HG03460 (cell line): ENCODE data around the gene NDST3.
A peak's percentile ranks its signal among the peaks of the same experiment; 100 is the strongest.
"Not testable (repeated sequence)": the region's sequence is repeated elsewhere in the genome, so short reads cannot be mapped to it uniquely, and the experiment has no call there.

Source experiments
- ATAC-seq: cut with Tn5 transposase; IDR thresholded peaks from one replicate; pipeline ENCODE4 v1.9.1; 2021; ENCODE audit not compliant: unreplicated experiment

The NDST3 gene

DNA sequence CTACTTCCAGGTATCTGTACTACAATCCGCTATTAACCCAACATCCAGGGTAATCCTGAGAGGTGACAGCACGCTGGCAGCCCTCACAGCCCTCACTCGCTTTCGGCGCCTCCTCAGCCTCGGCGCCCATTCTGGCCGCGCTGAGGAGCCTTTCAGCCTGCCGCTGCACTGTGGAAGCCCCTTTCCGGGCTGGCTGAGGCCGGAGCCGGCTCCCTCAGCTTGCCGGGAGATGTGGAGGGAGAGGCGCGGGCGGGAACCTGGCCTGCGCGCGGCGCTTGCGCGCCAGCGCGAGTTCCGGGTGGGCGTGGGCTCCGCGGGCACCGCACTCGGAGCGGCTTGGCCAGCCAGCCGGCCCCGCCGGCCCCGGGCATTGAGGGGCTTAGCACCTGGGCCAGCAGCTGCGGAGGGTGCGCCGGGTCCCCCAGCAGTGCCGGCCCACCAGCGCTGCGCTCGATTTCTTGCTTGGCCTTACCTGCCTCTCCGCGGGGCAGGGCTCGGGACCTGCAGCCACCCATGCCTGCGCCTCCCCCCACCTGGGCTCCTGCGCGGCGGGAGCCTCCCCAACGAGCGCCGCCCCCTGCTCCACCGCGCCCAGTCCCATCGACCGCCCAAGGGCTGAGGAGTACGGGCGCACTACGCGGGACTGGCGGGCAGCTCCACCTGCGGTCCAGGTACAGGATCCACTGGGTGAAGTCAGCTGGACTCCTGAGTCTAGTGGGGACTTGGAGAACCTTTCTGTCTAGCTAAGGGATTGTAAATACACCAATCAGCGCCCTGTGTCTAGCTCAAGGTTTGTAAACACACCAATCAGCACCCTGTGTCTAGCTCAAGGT, 231.2 kb downstream of the NDST3 start:
- no peak for ATAC-seq

DNA sequence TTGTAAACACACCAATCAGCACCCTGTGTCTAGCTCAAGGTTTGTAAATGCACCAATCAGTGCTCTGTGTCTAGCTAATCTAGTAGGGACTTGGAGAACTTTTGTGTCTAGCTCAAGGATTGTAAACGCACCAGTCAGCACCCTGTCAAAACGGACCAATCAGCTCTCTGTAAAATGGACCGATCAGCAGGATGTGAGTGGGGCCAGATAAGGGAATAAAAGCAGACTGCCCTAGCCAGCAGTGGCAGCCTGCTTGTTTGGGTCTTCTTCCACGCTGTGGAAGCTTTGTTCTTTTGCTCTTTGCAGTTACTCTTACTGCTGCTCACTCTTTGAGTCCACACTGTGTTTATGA, 231.8 kb downstream of the NDST3 start:
- ATAC-seq = not testable (repeated sequence)

DNA sequence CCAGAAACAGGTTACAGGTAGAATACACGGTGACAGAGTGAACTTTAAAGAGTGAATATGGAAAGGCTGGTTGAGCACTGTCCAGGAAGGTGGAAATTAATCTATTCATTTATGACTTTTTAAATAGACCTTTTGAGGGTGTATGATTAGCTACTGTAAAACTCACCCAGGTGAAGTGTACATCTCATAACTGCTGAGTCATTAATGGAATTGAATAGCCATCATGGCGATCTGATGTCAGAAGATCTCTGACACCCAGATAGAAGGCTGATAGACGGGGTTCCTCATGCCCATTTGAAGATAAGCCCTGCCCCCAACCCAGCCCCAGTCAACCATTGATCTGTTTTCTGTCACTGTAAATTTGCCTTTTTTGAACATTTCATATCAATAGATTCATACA, 234.5 kb downstream of the NDST3 start:
- no peak for ATAC-seq

DNA sequence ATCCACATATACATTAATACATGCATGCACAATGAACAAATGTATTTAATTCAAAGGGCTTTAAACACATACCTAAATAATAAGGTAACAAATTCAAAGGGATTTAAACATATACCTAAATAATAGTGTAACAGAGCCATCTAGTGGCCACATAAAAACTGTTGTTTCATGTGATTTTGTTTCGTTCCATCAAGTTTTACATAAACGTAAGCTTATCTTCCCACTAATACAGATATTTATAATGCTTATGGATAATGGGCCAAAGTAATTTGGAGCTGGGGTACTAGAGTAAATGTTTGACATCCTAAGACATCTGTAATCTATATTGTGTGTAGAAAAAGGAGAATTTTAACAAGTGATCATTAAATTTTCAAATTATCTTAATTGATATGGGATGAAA, 236.2 kb downstream of the NDST3 start:
- ATAC-seq = no peak

DNA sequence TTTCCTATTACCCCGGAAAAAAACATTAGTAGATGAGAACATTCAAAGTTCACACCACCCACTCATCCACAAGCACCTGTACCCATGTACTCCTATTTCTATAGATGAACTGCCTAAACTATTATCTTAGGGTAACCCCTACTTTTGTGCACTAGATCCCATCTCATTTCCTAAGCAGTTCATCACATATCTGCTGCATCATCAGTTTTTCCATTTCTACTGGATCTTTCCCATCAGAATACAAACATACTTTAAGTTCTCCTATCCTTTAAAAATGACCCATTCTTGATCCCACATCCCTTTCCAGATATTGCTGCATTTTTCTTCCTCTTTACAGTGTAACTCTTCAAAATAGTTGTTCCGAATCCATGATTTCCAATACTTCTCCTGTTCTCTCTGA, 237.5 kb downstream of the NDST3 start:
- ATAC-seq = no peak

DNA sequence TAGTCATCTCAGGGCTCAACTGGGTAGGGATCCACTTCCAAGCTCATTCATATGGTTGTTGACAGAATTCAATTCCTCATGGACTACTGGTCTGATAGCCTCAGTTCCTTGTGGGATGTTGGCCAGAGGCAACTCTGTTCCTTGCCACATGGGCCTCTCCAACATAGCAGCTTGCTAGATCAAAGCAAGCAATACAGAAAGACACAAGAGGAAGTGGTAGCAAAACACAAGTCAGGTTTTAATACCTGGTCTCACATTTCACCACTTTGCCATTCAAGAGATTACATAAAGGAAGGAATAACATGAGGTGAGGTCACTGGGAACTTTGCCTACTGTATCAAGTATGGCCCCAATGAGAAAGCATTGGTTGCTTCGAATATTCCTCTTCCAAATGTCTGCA, 239.4 kb downstream of the NDST3 start:
- no peak for ATAC-seq

DNA sequence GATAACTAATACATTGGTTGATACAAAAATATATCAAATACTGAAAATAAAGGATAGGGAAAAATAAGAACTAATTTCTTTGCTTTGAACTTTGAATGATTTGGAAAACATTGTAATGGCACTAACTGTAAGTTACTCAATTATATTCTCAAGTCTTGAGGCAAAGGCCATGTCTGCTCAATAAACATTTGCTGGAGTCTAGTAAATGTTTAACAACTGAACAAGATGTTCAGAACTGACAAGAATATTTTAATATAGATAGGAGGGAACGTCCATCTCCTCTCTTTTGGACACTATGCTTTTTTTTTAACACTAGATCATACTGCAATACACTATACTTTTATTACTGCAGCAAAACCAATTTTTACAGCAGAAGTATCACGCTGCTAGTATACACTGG, 242.3 kb downstream of the NDST3 start:
- no peak for ATAC-seq

DNA sequence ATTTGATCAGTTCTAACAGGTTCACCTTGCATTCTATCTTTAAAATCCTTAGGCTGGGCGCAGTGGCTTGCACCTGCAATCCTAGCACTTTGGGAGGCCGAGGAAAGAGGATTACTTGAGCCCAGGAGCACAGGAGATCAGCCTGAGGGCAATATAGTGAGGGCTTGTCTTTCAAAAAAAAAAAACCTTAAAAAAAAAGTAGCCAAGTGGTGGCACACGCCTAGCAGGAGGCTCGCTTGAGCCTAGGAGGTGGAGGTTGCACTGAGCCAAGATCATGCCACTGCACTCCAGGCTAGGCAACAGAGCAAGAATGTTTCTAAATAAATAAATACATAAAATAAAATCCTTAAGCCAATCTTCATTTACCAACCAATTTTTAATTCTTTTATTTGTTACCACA, 243.0 kb downstream of the NDST3 start:
- ATAC-seq = no peak

DNA sequence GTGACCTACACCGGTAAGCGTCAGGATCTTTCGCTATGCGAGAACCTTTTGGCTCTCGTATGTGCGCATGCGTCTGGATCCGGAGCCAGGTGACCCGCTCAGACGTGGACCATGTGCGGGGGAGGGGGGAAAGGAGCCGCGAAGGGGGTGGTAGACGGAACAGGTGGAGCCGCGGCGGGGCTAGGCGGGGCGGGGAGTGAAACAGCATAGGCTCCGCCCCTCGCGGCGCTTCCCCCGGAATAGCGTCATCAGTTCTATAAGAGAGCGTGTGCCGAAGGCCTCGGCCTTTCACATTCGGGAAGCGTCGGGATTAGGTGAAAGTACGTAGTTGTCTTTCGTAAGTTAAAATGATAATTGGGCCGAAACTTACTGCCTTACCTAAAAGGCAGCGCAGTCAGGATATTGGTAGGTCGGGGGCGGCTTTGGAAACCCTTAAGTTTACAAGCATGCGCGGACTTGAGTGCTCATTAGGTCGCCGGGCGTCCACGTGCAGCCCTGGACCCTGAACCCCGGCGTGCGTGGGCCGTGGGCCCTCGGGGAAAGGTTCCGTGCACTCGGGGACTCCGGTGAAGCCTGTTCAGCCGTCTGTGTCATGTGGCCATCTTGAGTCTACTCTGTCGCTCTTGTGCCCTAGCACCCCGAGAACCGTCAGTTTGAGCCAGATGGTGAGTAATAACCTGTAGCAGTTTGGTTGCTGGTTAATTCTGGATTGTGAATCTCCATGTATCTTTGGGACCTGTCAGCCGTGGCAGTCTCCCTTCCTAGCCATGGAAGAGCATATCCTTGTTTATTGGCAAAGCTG, 244.4 kb downstream of the NDST3 start:
- ATAC-seq = peak; percentile 90

DNA sequence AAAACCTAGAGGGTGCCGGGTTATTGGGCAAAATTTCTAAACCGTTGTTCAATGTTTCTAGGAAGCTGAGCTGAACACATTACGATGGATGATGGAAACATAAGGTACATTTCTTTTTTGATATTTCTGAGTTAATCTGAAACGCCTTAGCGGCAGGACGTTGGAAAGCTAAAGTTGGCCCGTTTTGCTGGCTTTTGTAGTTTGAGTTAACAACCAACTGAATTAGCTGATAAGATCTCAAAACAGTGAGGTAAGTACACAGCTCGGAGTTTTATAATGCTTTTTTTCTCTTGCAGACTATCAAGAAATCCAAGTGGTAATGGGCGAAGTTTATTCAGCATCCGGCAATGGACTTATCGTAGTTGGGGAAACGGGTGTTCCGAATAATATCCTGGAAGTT, 245.0 kb downstream of the NDST3 start:
- ATAC-seq = no peak

DNA sequence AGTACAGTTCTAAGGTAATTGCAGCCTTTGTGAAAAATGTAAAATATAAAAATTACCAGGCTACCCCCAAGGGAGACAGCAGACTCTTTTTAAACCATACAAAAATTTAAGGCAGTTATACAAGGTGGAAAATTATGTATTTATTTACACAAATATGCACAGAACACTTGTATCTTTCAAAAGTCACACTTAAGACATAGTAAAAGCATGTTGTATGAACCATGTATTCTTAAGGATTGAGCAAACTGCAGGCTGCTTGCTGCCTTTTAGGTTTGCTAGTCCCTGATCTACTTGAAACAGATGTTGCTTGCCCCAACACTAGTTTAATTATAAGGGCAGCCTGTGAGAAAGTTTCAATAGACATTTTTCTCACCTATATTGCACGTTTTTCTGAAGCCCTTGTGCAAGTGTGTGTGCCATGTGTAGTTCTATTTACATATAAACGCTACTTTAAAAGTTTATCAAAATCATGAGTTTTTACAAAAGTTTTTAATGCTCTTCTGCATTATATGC, 245.7 kb downstream of the NDST3 start:
- ATAC-seq = no peak

DNA sequence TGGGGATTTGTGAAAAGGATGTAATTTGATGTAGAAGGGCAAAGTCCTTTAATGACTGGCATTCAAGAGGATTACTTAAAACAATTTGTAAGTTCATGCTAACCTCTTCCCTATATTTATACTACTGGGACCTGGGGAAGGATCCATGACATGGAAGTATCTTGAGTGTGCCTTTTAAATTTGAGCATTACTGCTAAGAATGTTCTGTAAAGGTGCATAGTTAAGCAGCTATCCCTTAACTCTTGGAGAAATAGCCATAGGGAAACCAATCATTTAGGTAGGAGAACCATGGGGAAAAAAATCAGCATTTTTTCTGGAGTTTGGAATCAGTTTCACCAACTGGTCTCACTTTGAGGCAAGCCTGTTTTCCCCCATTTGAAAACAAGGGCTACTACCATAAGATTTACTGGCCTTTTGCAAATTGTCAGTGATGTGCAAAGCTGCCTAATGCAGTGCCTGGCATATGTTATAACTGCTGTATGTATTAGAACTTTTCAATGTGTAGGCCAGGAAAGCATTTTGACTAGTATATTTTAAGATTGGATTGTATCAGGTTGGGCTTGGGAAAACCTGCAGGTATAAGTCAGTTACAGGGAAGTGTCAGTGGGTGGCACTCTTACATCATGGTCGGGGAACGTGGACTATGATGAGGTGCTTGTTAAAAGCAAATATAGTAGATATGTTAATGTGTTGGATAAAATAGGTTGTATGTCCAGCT, 246.4 kb downstream of the NDST3 start:
- ATAC-seq = peak; percentile 22

DNA sequence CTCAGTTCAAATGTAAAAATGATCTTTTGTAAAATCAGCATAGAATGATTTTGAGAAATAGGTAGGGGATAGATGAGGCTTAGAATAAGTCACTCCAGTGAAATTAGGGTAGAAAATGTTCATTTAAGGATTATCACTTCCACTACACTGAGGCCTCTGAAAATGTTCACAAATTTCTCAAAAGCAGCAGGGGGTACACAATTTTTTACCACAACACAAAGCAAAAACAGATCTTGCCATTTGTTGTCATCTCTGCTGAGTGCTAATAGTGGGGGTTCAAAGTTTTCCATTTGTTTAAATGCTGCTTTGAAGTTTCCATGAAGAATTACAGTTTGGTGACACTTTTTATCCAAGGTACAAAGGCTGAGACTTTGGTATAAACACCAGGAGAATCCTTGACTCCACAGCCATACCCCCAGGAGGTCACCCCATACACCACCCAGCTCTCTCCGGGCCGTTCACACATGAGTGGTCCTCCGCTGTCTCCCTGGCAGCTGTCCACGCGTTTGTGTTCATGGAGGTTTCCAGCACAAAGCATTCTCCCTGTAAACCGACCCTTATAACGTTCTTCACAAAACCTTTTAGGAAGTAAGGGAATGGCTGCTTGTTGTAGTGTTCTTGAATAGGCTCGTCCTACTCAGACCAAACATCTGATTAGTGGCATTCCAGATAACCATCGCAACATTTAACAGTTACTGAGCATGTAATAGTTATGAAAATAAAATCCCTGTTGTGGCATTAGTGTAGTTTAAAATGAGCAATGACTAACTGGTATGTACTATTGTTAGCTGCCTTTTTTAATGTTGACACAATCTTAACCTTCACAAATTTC, 247.5 kb downstream of the NDST3 start:
- ATAC-seq = no peak

DNA sequence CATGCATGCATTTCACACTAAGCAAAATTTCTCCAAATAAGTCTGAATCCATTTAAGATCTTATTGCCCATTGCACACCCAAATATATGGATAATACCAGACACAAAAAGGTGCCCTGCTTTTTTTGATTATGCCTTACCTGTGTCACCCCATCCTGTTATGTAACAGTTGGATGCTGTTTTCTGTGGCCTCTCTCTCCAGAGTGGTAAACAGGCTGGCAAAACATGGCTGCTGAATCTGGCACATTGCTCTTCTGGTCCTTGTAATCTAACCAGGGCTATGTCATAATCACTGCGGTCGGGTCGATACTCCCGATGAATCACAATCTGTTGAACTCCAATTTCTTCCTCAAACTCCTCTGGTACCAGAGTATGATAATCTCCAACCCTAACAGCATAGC, 248.4 kb downstream of the NDST3 start:
- no peak for ATAC-seq

DNA sequence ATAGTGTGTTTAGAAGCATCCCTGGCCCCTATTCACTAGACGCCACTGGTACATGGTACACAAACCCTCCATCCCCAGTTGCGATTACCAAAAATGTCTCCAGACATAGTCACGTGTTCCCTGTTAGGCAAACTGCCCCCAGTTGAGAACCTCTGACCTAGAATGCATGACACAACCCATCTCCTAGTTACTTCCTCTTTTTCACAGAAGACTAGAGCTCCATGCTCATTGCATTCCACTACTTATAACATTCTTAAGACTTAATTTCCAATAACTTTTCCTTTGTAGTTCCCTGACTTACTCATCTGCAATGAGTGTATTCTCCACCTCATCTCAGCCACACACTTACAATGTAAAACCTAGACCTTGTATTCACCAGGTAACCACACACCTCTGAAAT, 249.9 kb downstream of the NDST3 start:
- ATAC-seq = peak; percentile 46

DNA sequence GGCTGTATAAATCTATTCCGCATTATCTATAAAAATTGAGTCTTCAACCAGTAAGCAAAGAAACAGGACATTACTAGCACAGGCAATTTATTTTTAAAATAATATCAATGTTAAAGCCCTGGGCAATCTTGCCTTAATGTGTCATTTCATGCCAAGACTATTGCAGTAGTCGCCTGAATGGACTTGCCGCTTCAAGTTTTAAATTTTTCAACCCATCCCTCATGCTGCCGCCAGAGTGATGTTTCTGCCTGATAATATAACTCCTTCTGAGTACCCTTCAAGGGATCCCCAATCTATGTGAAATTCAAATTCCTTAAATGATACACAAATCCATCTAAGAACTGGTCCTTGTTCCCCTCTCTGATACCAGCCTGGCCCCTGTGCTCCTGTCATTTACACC, 251.6 kb downstream of the NDST3 start:
- no peak for ATAC-seq

DNA sequence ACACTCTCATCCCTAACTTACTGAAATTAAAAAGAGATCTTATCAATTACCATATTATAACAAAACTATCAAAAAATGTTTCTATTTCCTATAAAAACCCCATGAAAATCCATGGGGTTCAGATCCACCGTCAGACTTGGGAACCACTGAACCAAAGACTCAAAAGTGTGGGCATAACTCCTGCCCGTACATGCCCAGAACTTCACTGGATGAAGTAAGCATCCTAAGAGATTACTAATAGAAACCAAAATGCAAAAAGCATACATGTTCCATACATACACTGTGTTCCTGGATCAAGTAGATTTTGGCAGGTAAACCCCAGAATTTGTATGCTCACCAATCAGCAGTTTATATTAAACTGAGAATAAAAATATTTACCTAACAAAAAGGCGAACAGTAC, 252.4 kb downstream of the NDST3 start:
- no peak for ATAC-seq

DNA sequence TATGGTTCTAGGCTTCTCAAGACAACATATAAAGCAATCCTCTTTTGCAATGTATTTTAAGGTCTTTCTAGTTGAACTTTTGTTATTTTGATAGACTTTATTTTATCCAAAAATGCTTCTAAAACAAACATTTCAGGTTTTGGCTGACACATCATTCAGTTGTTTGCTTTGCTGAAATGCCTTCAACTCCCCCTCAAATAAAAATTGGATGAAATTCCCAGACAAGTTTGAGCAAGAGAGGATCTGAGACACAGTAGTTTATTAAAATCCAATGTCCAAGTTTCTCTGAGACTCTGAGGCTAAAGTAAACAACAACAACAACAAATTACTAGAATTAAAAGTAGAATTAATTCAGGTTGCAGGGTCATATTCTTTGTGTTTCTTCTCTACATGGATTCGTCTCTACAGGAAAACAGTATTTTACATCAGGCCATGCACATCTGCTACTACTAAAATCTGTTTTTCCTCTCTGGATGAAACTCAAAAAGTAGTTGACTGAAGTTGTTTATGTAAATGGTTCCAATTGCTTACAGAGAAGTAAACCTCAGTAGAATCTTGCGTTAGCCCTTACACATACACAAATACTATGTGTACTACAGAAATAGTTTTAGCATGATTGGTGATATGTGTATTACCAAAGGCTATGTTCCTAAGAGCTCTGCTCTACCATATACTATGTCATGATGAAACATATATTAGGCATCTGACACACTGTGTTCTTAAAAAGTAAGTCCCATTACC, 253.6 kb downstream of the NDST3 start:
- ATAC-seq = no peak

DNA sequence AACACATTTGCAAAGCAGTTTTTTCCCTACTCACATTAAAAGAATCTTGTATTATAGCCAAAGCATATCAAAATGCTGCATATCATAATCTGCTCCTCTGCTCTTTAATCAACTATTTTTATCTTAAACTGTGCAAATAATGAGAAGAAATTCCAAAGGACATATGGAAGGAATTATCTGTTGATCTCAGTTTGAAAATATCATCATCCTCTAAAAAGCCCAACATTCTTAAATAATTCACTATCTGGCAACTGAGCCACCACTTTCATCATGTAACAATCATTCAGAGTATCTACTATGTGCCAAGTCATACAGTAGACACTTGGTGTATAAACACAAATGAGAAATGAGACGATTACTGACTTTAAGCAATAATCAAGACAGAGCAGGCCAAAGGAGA, 255.5 kb downstream of the NDST3 start:
- no peak for ATAC-seq

DNA sequence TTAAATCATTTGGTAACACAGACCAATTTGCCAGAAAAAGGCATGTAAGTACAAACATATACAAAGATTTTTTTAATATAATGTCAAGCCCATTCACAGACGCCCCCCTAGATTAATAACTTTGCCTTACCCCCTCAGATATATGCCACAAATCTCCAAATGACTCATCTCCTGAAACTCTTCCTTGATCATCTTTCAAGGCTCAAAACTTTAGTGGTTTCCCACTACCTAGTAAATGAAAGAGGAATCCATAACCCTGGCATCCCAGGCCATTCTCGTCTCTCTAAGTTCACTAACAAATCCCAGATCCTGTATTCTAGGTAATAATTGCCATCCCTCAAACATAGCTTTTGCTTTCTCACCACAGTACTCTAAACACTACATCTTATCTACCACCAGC, 256.7 kb downstream of the NDST3 start:
- no peak for ATAC-seq
